GM10248 (cell line): ENCODE results near the gene PTGER2.

Experiments used
- CTCF ChIA-PET: fragments of 300-600 bp; sonication (Branson Sonifier 250); formaldehyde crosslinking; extraction: SDS; loops from one replicate; lab custom pipeline; 2021; ENCODE audit warnings: antibody characterized with exemption; lab: Yijun Ruan, JAX
- POLR2A ChIA-PET: fragments of 350-650 bp; sonication (Branson Sonifier 250); formaldehyde crosslinking; extraction: SDS; loops from one replicate; lab custom pipeline; 2020; ENCODE audit warnings: antibody characterized with exemption; lab: Yijun Ruan, JAX
- DNase-seq: peaks from one replicate; pipeline ENCODE4 v3.0.0; 2012; ENCODE audit errors: extremely low spot score
- CTCF ChIP-seq: IDR thresholded peaks from 2 replicates; pipeline ENCODE4 v1.5.1; 2012; ENCODE audit warnings: mild to moderate bottlenecking, low read depth; ENCODE audit errors: extremely low read depth, missing control alignments, control extremely low read depth

PTGER2 gene

DNA sequence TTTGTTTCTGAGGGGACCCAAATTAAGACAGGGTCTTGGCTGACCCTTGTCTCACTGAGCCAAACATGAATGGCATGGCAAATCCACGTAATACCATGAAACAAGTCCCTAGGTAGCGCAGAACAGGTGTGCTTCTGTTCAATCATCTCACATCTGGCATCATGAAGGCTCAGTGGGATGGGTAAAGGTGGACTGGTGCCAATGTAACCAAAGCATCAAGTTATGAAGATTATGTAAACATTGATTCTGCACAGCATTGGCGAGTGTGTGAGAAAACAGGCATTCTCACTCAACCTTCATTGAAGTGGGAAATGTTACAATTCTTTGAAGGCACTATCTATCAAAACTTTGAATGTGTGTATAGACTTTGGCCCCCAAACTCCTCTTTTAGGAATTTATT is 41.9 kb downstream of the PTGER2 start:
- POLR2A ChIA-PET: no interaction called here
- DNase-seq: no peak
- CTCF ChIA-PET: no interaction called here

DNA sequence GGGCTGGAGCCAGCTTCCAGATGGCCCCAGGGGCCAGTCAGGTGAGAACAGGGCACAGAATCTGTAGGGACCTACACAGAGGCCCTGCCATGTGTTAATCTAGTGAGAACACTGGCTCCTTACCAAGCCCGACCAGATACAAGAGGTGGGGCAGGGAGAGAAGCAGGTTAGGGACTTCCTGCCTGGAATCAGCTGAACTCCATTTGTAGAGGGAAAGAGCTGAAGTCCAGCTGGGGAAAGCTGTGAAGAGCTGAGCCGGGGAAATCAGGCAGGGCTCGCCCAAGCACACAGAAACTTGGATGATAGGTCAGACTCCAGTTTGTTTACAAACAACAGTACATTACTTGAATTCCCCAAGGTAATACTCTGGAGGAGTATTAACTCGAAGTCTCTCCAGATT is 46.7 kb downstream of the PTGER2 start:
- CTCF ChIA-PET: no interaction called here
- POLR2A ChIA-PET: no interaction called here
- DNase-seq: no peak
- TF ChIP-seq CTCF: no peak

More for the DNA sequence above, 41.9 kb downstream of the PTGER2 start:
- TF ChIP-seq CTCF: no peak

DNA sequence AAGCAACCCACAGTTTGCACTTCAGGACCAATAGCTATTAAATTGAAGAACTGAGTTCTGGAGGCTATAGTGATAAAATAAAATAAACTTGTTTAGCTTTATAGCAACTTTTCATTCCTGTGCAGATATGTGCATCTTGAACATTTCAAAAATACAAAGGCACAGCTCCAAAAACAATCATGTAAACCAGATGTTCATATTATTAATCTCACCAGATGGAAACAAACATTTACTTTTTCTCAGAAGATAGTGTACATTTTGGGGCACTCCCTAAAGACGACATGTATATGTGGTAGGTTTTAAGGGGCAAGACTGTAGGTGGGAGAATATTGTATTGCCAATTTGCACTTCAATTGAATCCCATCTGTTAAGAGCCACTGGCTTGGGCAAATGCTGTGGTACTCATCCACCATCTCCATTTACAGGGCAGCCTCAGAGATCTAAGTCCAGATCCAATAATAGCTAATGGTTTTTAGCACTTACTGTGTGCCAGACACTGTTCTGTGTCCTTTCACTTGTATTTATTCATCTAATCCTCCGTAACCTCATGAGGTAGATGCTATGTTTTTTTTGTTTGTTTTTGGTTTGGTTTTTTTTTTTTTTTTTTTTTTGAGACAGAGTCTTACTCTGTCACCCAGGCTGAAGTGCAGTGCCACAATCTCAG is 49.1 kb downstream of the PTGER2 start:
- no peak for DNase-seq
- ChIA-PET POLR2A (no interaction called here), CTCF (interaction anchor here (0.8 to 1.6 kb wide), 3 partner anchors 10 to 40 kb away, joined by 3 to 5 read pairs (median 3); no protein-coding TSS in a partner anchor)
- no peak for TF ChIP-seq CTCF

DNA sequence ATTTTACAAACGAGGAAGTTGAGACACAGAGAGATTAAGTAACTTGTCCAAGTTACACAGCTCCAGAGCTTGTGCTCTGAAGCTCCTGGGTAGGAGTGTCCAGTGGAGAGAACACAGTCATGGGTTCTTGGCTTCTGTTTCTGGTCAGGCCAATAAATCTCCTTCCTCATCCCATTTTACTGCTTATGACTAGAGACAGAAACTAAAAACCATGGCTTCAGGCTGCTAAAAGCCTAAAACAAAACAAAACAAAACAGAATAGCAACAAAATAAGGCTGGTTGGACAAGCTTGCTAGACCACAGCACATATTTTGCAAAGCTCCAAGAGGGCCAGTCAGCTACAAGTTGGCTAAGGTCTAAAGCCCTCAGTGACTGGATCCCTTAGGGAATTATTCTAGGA is 49.8 kb downstream of the PTGER2 start:
- CTCF ChIA-PET: interaction anchor here (1.6 kb wide), 1 partner anchor 15 kb away, joined by 5 read pairs; no protein-coding TSS in a partner anchor
- POLR2A ChIA-PET: no interaction called here
- no peak for TF ChIP-seq CTCF

DNA sequence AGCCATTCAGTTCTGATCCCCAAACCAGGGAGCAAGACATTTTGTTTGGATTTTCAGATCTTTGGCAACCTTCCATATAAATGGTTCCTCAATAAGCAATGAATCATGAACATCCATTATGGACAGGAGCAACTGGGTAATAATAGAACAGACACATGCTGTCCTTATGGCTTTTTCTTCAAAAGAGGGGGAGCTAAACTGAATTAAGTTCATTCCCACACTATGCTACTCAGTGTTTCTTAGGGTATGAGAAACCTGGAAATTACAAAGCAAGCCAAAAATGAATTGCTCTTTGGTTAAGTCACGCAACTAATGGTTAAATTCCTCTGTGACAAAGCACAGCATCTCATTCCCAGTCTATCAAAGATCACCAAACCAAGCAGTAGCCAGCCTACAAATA is 51.0 kb downstream of the PTGER2 start:
- TF ChIP-seq CTCF: no peak
- POLR2A ChIA-PET: no interaction called here
- DNase-seq: no peak
- CTCF ChIA-PET: interaction anchor here (1.3 to 1.9 kb wide), 2 partner anchors 8 to 65 kb away, joined by 3 to 4 read pairs; no protein-coding TSS in a partner anchor

More for the DNA sequence above, 49.8 kb downstream of the PTGER2 start:
- DNase-seq: no peak

GRCh38 chr14:52366796-52367315 is 52.7 kb downstream of the PTGER2 start:
- CTCF ChIA-PET: interaction anchor here (1.0 to 1.9 kb wide), 2 partner anchors 9 to 10 kb away, joined by 3 to 4 read pairs; no protein-coding TSS in a partner anchor
- POLR2A ChIA-PET: no interaction called here
- no peak for TF ChIP-seq CTCF
- no peak for DNase-seq
